ENCODE data around the gene BACH2.

The BACH2 gene

DNA sequence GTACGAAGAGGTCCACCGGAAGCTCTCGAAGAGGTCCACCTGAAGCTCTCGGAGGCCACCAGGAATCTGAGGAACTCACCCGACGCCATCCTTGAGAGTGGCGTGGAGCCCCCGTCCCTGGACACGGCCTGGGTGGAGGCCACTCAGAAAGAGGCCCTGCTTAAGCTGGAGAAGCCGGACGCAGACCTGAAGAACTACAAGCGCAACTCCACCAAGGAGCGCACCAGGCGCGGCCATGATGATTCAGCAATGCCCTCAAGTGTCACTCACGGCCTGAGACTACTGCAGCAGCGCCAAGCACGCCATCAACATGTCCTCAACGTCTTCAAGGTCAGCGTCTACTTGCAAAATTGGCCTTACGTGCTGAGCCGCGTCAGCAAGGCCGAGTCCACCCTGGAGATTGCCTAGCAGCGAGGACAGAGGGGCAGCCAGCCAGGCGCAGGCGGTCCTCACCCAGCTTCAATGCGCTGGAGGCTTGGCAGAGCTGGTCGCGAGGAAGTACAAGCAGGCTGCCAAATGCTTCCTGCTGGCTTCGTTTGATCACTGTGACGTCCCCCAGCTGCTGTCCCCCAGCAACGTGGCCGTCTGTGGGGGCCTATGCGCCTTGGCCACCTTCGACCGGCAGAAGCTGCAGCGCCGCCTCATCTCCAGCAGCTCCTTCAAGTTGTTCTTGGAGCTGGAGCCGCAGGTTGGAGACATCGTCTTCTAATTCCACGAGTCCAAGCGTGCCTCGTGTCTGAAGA is 410.1 kb downstream of the BACH2 start:
- no peak for FAIRE-seq
